ENCODE results near the gene PSEN2.

PSEN2 gene

DNA sequence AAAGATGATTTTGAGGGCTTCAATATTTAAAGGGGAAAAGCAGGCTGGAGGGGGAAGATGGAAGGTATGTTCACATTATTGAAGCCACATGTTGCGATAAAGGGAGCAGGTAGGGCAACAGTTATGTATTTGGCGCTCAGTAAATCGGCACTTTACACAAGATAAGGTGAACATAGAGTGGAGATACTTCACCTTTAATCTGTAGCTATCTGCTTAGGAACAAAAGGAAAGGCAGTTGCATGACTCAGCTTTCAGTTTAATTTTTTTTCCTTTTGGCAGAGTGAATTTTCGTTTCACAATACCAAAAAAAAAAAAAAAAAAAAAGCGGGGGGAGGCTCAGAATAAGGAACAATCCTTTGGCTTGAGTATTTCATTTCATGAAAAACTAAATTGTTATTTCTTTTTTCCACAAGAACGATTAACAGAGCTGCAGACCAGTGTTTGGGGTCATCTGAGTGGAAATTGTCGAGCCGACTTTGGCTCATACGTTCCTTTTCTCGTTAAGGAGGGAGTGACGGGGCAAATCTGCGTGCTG lies 68.6 kb downstream of the PSEN2 start:
- Histone ChIP-seq H3K9me3 (ENCODE audit: control insufficient read depth, insufficient read depth, low read length) (no peaks in the 10 kb centered on the region), H3K27ac (ENCODE audit: low read length) (no peak overlapping the region), H3K4me1 (ENCODE audit: control insufficient read depth, insufficient read depth, low read length) (peaks cover 9% of the 10 kb centered on the region), H3K27me3 (ENCODE audit: control insufficient read depth, insufficient read depth, low read length) (no peaks in the 10 kb centered on the region; the same call in 1 of the 2 replicates), H3K36me3 (ENCODE audit: control insufficient read depth, insufficient read depth, low read length) (no peaks in the 10 kb centered on the region), H3K4me3 (ENCODE audit: low read length) (peak overlapping the region; percentile 36; the same call in 1 of the 2 replicates)
- DNase-seq (ENCODE audit: low read depth, low spot score): no peak
- WGBS (ENCODE audit: insufficient coverage, insufficient read length): no CpG with 5 or more reads among the region's 12 CpGs

GRCh38 chr1:226939438-226940028 lies 69.1 kb downstream of the PSEN2 start:
- no peaks in the 10 kb centered on the region; the same call in 1 of the 2 replicates for H3K27me3 ChIP-seq (ENCODE audit: control insufficient read depth, insufficient read depth, low read length)
- no peaks in the 10 kb centered on the region for H3K36me3 ChIP-seq (ENCODE audit: control insufficient read depth, insufficient read depth, low read length)
- no peak overlapping the region for H3K27ac ChIP-seq (ENCODE audit: low read length)
- H3K4me1 ChIP-seq (ENCODE audit: control insufficient read depth, insufficient read depth, low read length): peaks cover 10% of the 10 kb centered on the region
- peak overlapping the region; percentile 36; the same call in 1 of the 2 replicates for H3K4me3 ChIP-seq (ENCODE audit: low read length)
- WGBS (ENCODE audit: insufficient coverage, insufficient read length): no CpG with 5 or more reads among the region's 51 CpGs
- no peaks in the 10 kb centered on the region for H3K9me3 ChIP-seq (ENCODE audit: control insufficient read depth, insufficient read depth, low read length)
- DNase-seq (ENCODE audit: low read depth, low spot score): peak; percentile 16

DNA sequence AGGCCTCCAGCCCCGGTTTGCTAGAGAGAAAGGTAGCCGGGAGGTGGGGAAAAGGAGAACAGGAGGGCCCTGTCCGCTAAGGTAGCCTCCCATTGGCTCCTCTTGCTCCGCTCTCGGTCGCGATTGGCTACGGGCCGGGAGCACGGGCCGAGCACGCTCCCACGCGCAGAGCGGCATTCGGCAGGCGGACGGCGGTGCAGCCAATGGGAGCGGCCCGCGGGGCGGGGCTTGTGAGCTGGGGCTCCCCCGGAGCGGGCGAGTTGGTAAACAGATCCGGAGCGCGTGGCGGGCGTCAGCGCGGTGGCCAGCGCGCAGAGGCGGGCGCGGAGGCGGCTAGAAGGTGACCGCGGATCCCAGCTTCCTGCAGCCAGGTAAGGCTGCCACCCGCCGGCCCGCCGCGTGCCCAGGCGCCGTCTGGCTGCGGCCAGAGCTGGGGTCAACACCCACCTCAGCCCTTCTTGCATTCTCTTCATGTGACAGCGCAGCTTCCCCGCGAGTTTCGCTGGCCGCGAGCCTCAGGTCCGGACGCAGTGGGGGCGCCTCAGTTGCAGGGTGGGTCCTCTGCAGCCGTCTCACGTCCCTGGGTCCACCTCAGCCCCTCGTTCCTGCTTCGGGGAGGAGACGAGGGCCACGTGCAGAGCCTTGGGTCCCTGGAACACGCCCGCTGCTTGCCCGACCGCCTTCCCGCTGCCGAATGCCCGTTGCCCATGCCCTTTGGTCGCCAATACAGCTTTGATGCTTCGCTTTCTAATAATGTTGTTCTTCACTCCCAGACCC lies 69.8 kb downstream of the PSEN2 start, which contains the start of gene COQ8A:
TSS of gene COQ8A (plus strand) at position 266 of the 777 bp plus-strand sequence. CDS start 21,092 bp downstream, outside the sequence.
- H3K27ac ChIP-seq (ENCODE audit: low read length): no peak within 1 kb of the TSS
- no peaks in the 10 kb centered on the region for H3K36me3 ChIP-seq (ENCODE audit: control insufficient read depth, insufficient read depth, low read length)
- H3K27me3 ChIP-seq (ENCODE audit: control insufficient read depth, insufficient read depth, low read length): no peaks in the 10 kb centered on the region; the same call in 1 of the 2 replicates
- no peaks in the 10 kb centered on the region for H3K9me3 ChIP-seq (ENCODE audit: control insufficient read depth, insufficient read depth, low read length)
- peak within 1 kb of the TSS; percentile 55; the same call in 1 of the 2 replicates for H3K4me3 ChIP-seq (ENCODE audit: low read length)
- peaks cover 10% of the 10 kb centered on the region for H3K4me1 ChIP-seq (ENCODE audit: control insufficient read depth, insufficient read depth, low read length)
- no CpG with 5 or more reads among the region's 73 CpGs for WGBS (ENCODE audit: insufficient coverage, insufficient read length)
- DNase-seq (ENCODE audit: low read depth, low spot score): peak; percentile 97

DNA sequence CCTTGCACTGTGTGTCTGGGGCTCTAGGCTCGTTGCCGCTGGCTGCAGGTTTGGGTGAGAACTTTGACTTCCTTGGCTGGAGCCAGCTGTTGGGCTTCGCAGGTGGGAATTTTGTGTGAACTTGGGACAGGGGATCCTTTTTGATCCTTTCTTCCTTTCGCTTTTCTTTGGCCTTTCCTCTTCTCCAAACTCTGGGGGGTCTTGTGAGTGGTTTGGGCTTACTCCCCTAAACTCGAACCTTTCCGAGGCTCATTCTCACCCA lies 70.3 kb downstream of the PSEN2 start:
- Histone ChIP-seq H3K27ac (ENCODE audit: low read length) (no peak overlapping the region), H3K9me3 (ENCODE audit: control insufficient read depth, insufficient read depth, low read length) (no peaks in the 10 kb centered on the region), H3K36me3 (ENCODE audit: control insufficient read depth, insufficient read depth, low read length) (no peaks in the 10 kb centered on the region), H3K27me3 (ENCODE audit: control insufficient read depth, insufficient read depth, low read length) (no peaks in the 10 kb centered on the region; the same call in 1 of the 2 replicates), H3K4me3 (ENCODE audit: low read length) (peak overlapping the region; percentile 55; the same call in 1 of the 2 replicates), H3K4me1 (ENCODE audit: control insufficient read depth, insufficient read depth, low read length) (peaks cover 10% of the 10 kb centered on the region)
- no peak for DNase-seq (ENCODE audit: low read depth, low spot score)
- WGBS (ENCODE audit: insufficient coverage, insufficient read length): no CpG with 5 or more reads among the region's 6 CpGs

GRCh38 chr1:226942392-226942791 lies 72.0 kb downstream of the PSEN2 start:
- peaks cover 10% of the 10 kb centered on the region for H3K4me1 ChIP-seq (ENCODE audit: control insufficient read depth, insufficient read depth, low read length)
- H3K27ac ChIP-seq (ENCODE audit: low read length): no peak overlapping the region
- DNase-seq (ENCODE audit: low read depth, low spot score): no peak
- no peaks in the 10 kb centered on the region for H3K9me3 ChIP-seq (ENCODE audit: control insufficient read depth, insufficient read depth, low read length)
- H3K4me3 ChIP-seq (ENCODE audit: low read length): no peak overlapping the region
- H3K36me3 ChIP-seq (ENCODE audit: control insufficient read depth, insufficient read depth, low read length): no peaks in the 10 kb centered on the region
- no peaks in the 10 kb centered on the region; the same call in 1 of the 2 replicates for H3K27me3 ChIP-seq (ENCODE audit: control insufficient read depth, insufficient read depth, low read length)
- no CpG with 5 or more reads among the region's 3 CpGs for WGBS (ENCODE audit: insufficient coverage, insufficient read length)

DNA sequence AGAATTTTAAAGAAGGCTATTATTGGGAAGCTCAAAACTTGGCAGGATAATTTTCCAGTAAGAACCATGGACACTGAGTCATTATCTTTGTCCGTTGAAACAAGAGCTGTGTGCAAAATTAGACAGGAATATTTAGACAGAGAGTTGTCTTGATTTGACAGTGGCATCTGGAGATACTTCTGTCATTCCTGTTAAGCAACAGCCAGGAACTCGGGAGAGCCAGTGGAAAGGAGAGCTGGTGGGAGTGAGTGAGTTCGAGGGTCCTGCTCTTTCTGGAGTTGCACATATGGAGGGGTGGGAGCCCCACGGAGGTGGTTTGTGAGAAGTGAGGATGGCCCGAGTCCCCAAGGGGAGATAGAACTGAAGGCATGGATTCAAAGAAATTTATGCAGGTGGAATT lies 72.7 kb downstream of the PSEN2 start:
- Histone ChIP-seq H3K36me3 (ENCODE audit: control insufficient read depth, insufficient read depth, low read length) (no peaks in the 10 kb centered on the region), H3K27ac (ENCODE audit: low read length) (no peak overlapping the region), H3K4me1 (ENCODE audit: control insufficient read depth, insufficient read depth, low read length) (peaks cover 10% of the 10 kb centered on the region), H3K9me3 (ENCODE audit: control insufficient read depth, insufficient read depth, low read length) (no peaks in the 10 kb centered on the region), H3K4me3 (ENCODE audit: low read length) (no peak overlapping the region), H3K27me3 (ENCODE audit: control insufficient read depth, insufficient read depth, low read length) (no peaks in the 10 kb centered on the region; the same call in 1 of the 2 replicates)
- no peak for DNase-seq (ENCODE audit: low read depth, low spot score)
- no CpG with 5 or more reads among the region's 5 CpGs for WGBS (ENCODE audit: insufficient coverage, insufficient read length)

- Histone ChIP-seq H3K27ac (ENCODE audit: low read length) (no peak overlapping the region), H3K4me1 (ENCODE audit: control insufficient read depth, insufficient read depth, low read length) (peaks cover 10% of the 10 kb centered on the region), H3K36me3 (ENCODE audit: control insufficient read depth, insufficient read depth, low read length) (no peaks in the 10 kb centered on the region), H3K27me3 (ENCODE audit: control insufficient read depth, insufficient read depth, low read length) (no peaks in the 10 kb centered on the region), H3K9me3 (ENCODE audit: control insufficient read depth, insufficient read depth, low read length) (no peaks in the 10 kb centered on the region), H3K4me3 (ENCODE audit: low read length) (no peak overlapping the region)
- DNase-seq (ENCODE audit: low read depth, low spot score): no peak
- no CpG with 5 or more reads among the region's 2 CpGs for WGBS (ENCODE audit: insufficient coverage, insufficient read length)
Observed at GRCh38 chr1:226943927-226944326, 73.5 kb downstream of the PSEN2 start.

DNA sequence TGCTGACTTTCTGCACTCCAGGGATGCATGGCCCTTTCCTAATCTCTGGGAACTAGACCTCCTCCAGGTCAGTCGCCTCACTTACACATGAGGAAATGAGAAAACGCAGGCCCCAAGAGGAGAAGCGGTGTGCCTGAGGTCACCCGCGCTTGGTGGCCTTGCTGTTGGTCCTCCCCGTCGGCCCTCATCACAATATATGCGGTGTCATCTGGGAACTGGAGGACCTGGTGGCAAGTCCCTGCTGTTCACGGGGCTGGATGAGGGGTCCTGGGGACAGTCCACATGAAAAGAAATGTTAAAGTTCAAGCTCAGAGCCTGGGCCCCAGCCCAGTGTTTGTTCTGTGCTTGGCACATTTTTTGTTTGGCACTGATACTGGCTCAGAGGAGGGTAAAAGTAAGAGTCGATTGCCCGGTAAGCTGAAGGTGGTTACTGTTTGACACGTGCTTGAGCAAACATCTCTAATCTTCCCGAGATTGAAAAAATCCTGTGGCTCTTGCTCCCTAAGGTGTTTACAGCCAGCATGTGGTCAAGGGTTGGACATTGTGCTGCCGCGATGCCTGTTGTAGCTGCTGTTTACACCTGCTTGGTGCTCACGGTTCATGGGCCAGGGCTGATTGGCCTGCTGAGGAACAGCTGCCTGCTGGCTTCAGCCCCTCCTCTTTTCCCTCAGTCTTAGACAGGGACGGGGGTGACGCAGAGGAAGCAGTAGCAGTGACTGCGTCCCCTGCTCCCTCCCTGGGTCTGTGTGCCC lies 74.9 kb downstream of the PSEN2 start:
- Histone ChIP-seq H3K27me3 (ENCODE audit: control insufficient read depth, insufficient read depth, low read length) (no peaks in the 10 kb centered on the region), H3K4me3 (ENCODE audit: low read length) (no peak overlapping the region), H3K9me3 (ENCODE audit: control insufficient read depth, insufficient read depth, low read length) (no peaks in the 10 kb centered on the region), H3K36me3 (ENCODE audit: control insufficient read depth, insufficient read depth, low read length) (no peaks in the 10 kb centered on the region), H3K27ac (ENCODE audit: low read length) (no peak overlapping the region), H3K4me1 (ENCODE audit: control insufficient read depth, insufficient read depth, low read length) (peaks cover 10% of the 10 kb centered on the region)
- no peak for DNase-seq (ENCODE audit: low read depth, low spot score)
- WGBS (ENCODE audit: insufficient coverage, insufficient read length): no CpG with 5 or more reads among the region's 19 CpGs

All from iPS DF 6.9 (cell line).